ENCODE results near the gene SHROOM2. TPM values are rescaled to one million over a fixed set of nuclear protein-coding genes. Genes with fewer than 3 reads are reported as not detected.

SHROOM2 gene
- polyA plus RNA-seq, 1 donor (not counting 4 experiments of a cell fraction or from before 2014, with no cell fraction given) = 3.3 TPM

- no peak overlapping the region for H3K4me3 ChIP-seq (ENCODE audit: control insufficient read depth in 2 of 3, extremely low read depth in 1 of 3, insufficient read depth in 2 of 3, low read depth in 1 of 3, low read length in 3 of 3)
- no peaks in the 10 kb centered on the region for H3K27me3 ChIP-seq (ENCODE audit: control insufficient read depth, extremely low read depth, insufficient read depth, low read length)
- DNase-seq (ENCODE audit: low read depth, low spot score) = no peak
- H3K4me2 ChIP-seq (ENCODE audit: control insufficient read depth, extremely low read depth, insufficient read depth, low read depth, low read length) = no peak overlapping the region
- no peaks in the 10 kb centered on the region for H3K9me1 ChIP-seq (ENCODE audit: control insufficient read depth, extremely low read depth, insufficient read depth, low read length)
- no peaks in the 10 kb centered on the region for H3K79me2 ChIP-seq (ENCODE audit: control insufficient read depth, insufficient read depth, low read length)
- TF ChIP-seq, protein P1, sequence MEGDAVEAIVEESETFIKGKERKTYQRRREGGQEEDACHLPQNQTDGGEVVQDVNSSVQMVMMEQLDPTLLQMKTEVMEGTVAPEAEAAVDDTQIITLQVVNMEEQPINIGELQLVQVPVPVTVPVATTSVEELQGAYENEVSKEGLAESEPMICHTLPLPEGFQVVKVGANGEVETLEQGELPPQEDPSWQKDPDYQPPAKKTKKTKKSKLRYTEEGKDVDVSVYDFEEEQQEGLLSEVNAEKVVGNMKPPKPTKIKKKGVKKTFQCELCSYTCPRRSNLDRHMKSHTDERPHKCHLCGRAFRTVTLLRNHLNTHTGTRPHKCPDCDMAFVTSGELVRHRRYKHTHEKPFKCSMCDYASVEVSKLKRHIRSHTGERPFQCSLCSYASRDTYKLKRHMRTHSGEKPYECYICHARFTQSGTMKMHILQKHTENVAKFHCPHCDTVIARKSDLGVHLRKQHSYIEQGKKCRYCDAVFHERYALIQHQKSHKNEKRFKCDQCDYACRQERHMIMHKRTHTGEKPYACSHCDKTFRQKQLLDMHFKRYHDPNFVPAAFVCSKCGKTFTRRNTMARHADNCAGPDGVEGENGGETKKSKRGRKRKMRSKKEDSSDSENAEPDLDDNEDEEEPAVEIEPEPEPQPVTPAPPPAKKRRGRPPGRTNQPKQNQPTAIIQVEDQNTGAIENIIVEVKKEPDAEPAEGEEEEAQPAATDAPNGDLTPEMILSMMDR (optimal IDR thresholded peaks at IDR 0.05 in 1 of 3, IDR thresholded peaks at IDR 0.05 in 1 of 3, conservative IDR thresholded peaks at IDR 0.05 in 1 of 3; ENCODE audit: extremely low read depth in 1 of 3, insufficient read depth in 2 of 3, low read length in 3 of 3) = no peak
- H3K4me1 ChIP-seq (ENCODE audit: control insufficient read depth, extremely low read depth, insufficient read depth, low read length) = peaks cover 12% of the 10 kb centered on the region
- H3K9me3 ChIP-seq (ENCODE audit: control insufficient read depth, low read depth, low read length) = peaks cover 3% of the 10 kb centered on the region
- no peak overlapping the region for H3K9ac ChIP-seq (ENCODE audit: control insufficient read depth, extremely low read depth, insufficient read depth, low read length)
- H2AFZ ChIP-seq (ENCODE audit: control insufficient read depth, low read length) = no peak overlapping the region
- FAIRE-seq = no peak
- H3K36me3 ChIP-seq (ENCODE audit: control insufficient read depth in 2 of 2, extremely low read depth in 1 of 2, insufficient read depth in 2 of 2, low read length in 2 of 2) = no peaks in the 10 kb centered on the region
- no peaks in the 10 kb centered on the region for H4K20me1 ChIP-seq (ENCODE audit: control insufficient read depth, extremely low read depth, insufficient read depth, low read length)
- dilution Hi-C loops (cut with MboI; ENCODE audit: extremely low pct_ligation_motif_present, low sequenced_read_pairs) = no loop called here
- no peak overlapping the region for H3K27ac ChIP-seq (ENCODE audit: control insufficient read depth, insufficient read depth, low read length)
Observed at GRCh38 chrX:9804444-9804843, 18.2 kb downstream of the SHROOM2 start.

DNA sequence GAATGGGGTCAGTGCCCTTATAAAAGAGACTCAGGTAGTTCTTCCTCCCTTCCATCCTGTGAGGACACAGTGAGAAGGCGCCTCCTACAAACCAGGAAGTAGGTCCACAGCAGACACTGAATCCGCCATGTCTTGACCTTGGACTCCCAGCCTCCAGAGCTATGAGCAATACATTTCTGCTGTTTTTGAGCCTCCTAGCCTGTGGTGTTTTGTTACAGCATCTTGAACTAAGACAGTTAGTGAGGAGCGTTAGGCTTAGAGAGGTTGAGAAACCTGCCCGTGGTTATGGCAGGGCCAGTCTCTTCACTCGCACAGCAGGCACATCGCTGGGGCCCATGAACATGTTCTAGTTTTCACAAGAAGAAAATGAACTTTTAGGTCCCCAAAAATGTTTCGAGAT, 19.7 kb downstream of the SHROOM2 start:
- no peak overlapping the region for H3K9ac ChIP-seq (ENCODE audit: control insufficient read depth, extremely low read depth, insufficient read depth, low read length)
- FAIRE-seq = no peak

More for the DNA sequence above, 19.7 kb downstream of the SHROOM2 start:
- DNase-seq (ENCODE audit: low read depth, low spot score) = no peak
- H3K4me3 ChIP-seq (ENCODE audit: control insufficient read depth in 2 of 3, extremely low read depth in 1 of 3, insufficient read depth in 2 of 3, low read depth in 1 of 3, low read length in 3 of 3) = no peak overlapping the region
- peaks cover 12% of the 10 kb centered on the region for H3K4me1 ChIP-seq (ENCODE audit: control insufficient read depth, extremely low read depth, insufficient read depth, low read length)
- H4K20me1 ChIP-seq (ENCODE audit: control insufficient read depth, extremely low read depth, insufficient read depth, low read length) = no peaks in the 10 kb centered on the region
- no peaks in the 10 kb centered on the region for H3K79me2 ChIP-seq (ENCODE audit: control insufficient read depth, insufficient read depth, low read length)
- no peaks in the 10 kb centered on the region for H3K27me3 ChIP-seq (ENCODE audit: control insufficient read depth, extremely low read depth, insufficient read depth, low read length)
- no peaks in the 10 kb centered on the region for H3K9me1 ChIP-seq (ENCODE audit: control insufficient read depth, extremely low read depth, insufficient read depth, low read length)
- H2AFZ ChIP-seq (ENCODE audit: control insufficient read depth, low read length) = no peak overlapping the region
- no peaks in the 10 kb centered on the region for H3K36me3 ChIP-seq (ENCODE audit: control insufficient read depth in 2 of 2, extremely low read depth in 1 of 2, insufficient read depth in 2 of 2, low read length in 2 of 2)
- TF ChIP-seq, protein P1 (optimal IDR thresholded peaks at IDR 0.05 in 1 of 3, IDR thresholded peaks at IDR 0.05 in 1 of 3, conservative IDR thresholded peaks at IDR 0.05 in 1 of 3; ENCODE audit: extremely low read depth in 1 of 3, insufficient read depth in 2 of 3, low read length in 3 of 3) = no peak
- TF ChIP-seq EZH2 (IDR thresholded peaks at IDR 0.05; ENCODE audit: low read length) = no peak
- no peak overlapping the region for H3K27ac ChIP-seq (ENCODE audit: control insufficient read depth, insufficient read depth, low read length)
- dilution Hi-C loops (cut with MboI; ENCODE audit: extremely low pct_ligation_motif_present, low sequenced_read_pairs) = no loop called here
- no peak overlapping the region for H3K4me2 ChIP-seq (ENCODE audit: control insufficient read depth, extremely low read depth, insufficient read depth, low read depth, low read length)
- H3K9me3 ChIP-seq (ENCODE audit: control insufficient read depth, low read depth, low read length) = no peaks in the 10 kb centered on the region

All from keratinocyte (primary cell).